ENCODE measurements around the gene UBAP2.

UBAP2 gene

GRCh38 chr9:34048727-34049629 is at the start of gene UBAP2:
TSS of gene UBAP2 (minus strand) at chr9:34048887. CDS start at chr9:34017148, 31,739 bp downstream.
- Histone ChIP-seq H3K9me3 (ENCODE audit: low read depth, low read length) (no peaks in the 10 kb centered on the region), H3K9ac (ENCODE audit: insufficient read length) (peak within 1 kb of the TSS; percentile 100), H3K36me3 (ENCODE audit: insufficient read depth, low read length) (peaks cover 8% of the 10 kb centered on the region; the same call in 1 of the 2 replicates), H3K4me3 (peak within 1 kb of the TSS; percentile 100), H3K27ac (peak within 1 kb of the TSS; percentile 100)
- no peak for TF ChIP-seq EZH2 (IDR thresholded peaks at IDR 0.05)
- TF ChIP-seq POLR2AphosphoS5 (IDR thresholded peaks at IDR 0.05; ENCODE audit: borderline replicate concordance, low read depth, low read length) = peak; percentile 91
- peak; percentile 97 for DNase-seq (ENCODE audit: low read depth, low spot score)

- no peaks in the 10 kb centered on the region for H3K9me3 ChIP-seq (ENCODE audit: low read depth, low read length)
- H3K36me3 ChIP-seq (ENCODE audit: insufficient read depth, low read length) = peaks cover 60% of the 10 kb centered on the region
- no peak for TF ChIP-seq POLR2AphosphoS5 (IDR thresholded peaks at IDR 0.05; ENCODE audit: borderline replicate concordance, low read depth, low read length)
- TF ChIP-seq EZH2 (IDR thresholded peaks at IDR 0.05) = no peak
- TF ChIP-seq FOXP2 (optimal IDR thresholded peaks at IDR 0.05; ENCODE audit: control extremely low read depth, extremely low read length, insufficient read depth) = no peak
- no peak overlapping the region for H3K27ac ChIP-seq
- H3K4me3 ChIP-seq = no peak overlapping the region
- no peak overlapping the region for H3K9ac ChIP-seq (ENCODE audit: insufficient read length)
- DNase-seq (ENCODE audit: low read depth, low spot score) = no peak
These were observed 49.6 kb upstream of the UBAP2 start for GRCh38 chr9:34098307-34098706.

GRCh38 chr9:34097865-34098264 is 49.2 kb upstream of the UBAP2 start:
- H3K36me3 ChIP-seq (ENCODE audit: insufficient read depth, low read length) = peaks cover 62% of the 10 kb centered on the region
- H3K27ac ChIP-seq = no peak overlapping the region
- no peak for DNase-seq (ENCODE audit: low read depth, low spot score)
- H3K4me3 ChIP-seq = no peak overlapping the region
- H3K9me3 ChIP-seq (ENCODE audit: low read depth, low read length) = no peaks in the 10 kb centered on the region
- H3K9ac ChIP-seq (ENCODE audit: insufficient read length) = no peak overlapping the region
- TF ChIP-seq EZH2 (IDR thresholded peaks at IDR 0.05) (no peak), FOXP2 (optimal IDR thresholded peaks at IDR 0.05; ENCODE audit: control extremely low read depth, extremely low read length, insufficient read depth) (no peak), POLR2AphosphoS5 (IDR thresholded peaks at IDR 0.05; ENCODE audit: borderline replicate concordance, low read depth, low read length) (no peak)

- TF ChIP-seq POLR2AphosphoS5 (IDR thresholded peaks at IDR 0.05; ENCODE audit: borderline replicate concordance, low read depth, low read length) (no peak), EZH2 (IDR thresholded peaks at IDR 0.05) (no peak), FOXP2 (optimal IDR thresholded peaks at IDR 0.05; ENCODE audit: control extremely low read depth, extremely low read length, insufficient read depth) (no peak)
- DNase-seq (ENCODE audit: low read depth, low spot score) = no peak
- Histone ChIP-seq H3K4me3 (no peak overlapping the region), H3K27ac (no peak overlapping the region), H3K36me3 (ENCODE audit: insufficient read depth, low read length) (peaks cover 58% of the 10 kb centered on the region), H3K9me3 (ENCODE audit: low read depth, low read length) (no peaks in the 10 kb centered on the region), H3K9ac (ENCODE audit: insufficient read length) (no peak overlapping the region)
These were observed 48.1 kb upstream of the UBAP2 start for GRCh38 chr9:34096751-34097150.

- Histone ChIP-seq H3K36me3 (ENCODE audit: insufficient read depth, low read length) (peaks cover 65% of the 10 kb centered on the region), H3K4me3 (no peak overlapping the region), H3K9ac (ENCODE audit: insufficient read length) (no peak overlapping the region), H3K9me3 (ENCODE audit: low read depth, low read length) (no peaks in the 10 kb centered on the region), H3K27ac (no peak overlapping the region)
- TF ChIP-seq EZH2 (IDR thresholded peaks at IDR 0.05) = no peak
- no peak for DNase-seq (ENCODE audit: low read depth, low spot score)
These were observed 44.9 kb upstream of the UBAP2 start for GRCh38 chr9:34093578-34093977.

GRCh38 chr9:34089311-34089710 is 40.6 kb upstream of the UBAP2 start:
- Histone ChIP-seq H3K36me3 (ENCODE audit: insufficient read depth, low read length) (peaks cover 57% of the 10 kb centered on the region), H3K27ac (no peak overlapping the region), H3K9me3 (ENCODE audit: low read depth, low read length) (no peaks in the 10 kb centered on the region), H3K4me3 (no peak overlapping the region), H3K9ac (ENCODE audit: insufficient read length) (no peak overlapping the region)
- DNase-seq (ENCODE audit: low read depth, low spot score) = no peak
- TF ChIP-seq POLR2AphosphoS5 (IDR thresholded peaks at IDR 0.05; ENCODE audit: borderline replicate concordance, low read depth, low read length) (no peak), EZH2 (IDR thresholded peaks at IDR 0.05) (no peak), FOXP2 (optimal IDR thresholded peaks at IDR 0.05; ENCODE audit: control extremely low read depth, extremely low read length, insufficient read depth) (no peak)

GRCh38 chr9:34087370-34087769 is 38.7 kb upstream of the UBAP2 start:
- no peaks in the 10 kb centered on the region for H3K9me3 ChIP-seq (ENCODE audit: low read depth, low read length)
- H3K4me3 ChIP-seq = no peak overlapping the region
- no peak overlapping the region for H3K9ac ChIP-seq (ENCODE audit: insufficient read length)
- peaks cover 46% of the 10 kb centered on the region for H3K36me3 ChIP-seq (ENCODE audit: insufficient read depth, low read length)
- no peak for DNase-seq (ENCODE audit: low read depth, low spot score)
- H3K27ac ChIP-seq = no peak overlapping the region
- TF ChIP-seq EZH2 (IDR thresholded peaks at IDR 0.05) = no peak
- no peak for TF ChIP-seq POLR2AphosphoS5 (IDR thresholded peaks at IDR 0.05; ENCODE audit: borderline replicate concordance, low read depth, low read length)
- TF ChIP-seq FOXP2 (optimal IDR thresholded peaks at IDR 0.05; ENCODE audit: control extremely low read depth, extremely low read length, insufficient read depth) = no peak

GRCh38 chr9:34086864-34087263 is 38.2 kb upstream of the UBAP2 start:
- H3K9me3 ChIP-seq (ENCODE audit: low read depth, low read length) = no peaks in the 10 kb centered on the region
- peaks cover 42% of the 10 kb centered on the region for H3K36me3 ChIP-seq (ENCODE audit: insufficient read depth, low read length)
- no peak overlapping the region for H3K9ac ChIP-seq (ENCODE audit: insufficient read length)
- no peak overlapping the region for H3K27ac ChIP-seq
- TF ChIP-seq POLR2AphosphoS5 (IDR thresholded peaks at IDR 0.05; ENCODE audit: borderline replicate concordance, low read depth, low read length) (no peak), EZH2 (IDR thresholded peaks at IDR 0.05) (no peak), FOXP2 (optimal IDR thresholded peaks at IDR 0.05; ENCODE audit: control extremely low read depth, extremely low read length, insufficient read depth) (no peak)
- no peak for DNase-seq (ENCODE audit: low read depth, low spot score)
- H3K4me3 ChIP-seq = no peak overlapping the region
